ENCODE measurements around the gene OAF. TPM values are rescaled to one million over a fixed set of nuclear protein-coding genes. Genes with fewer than 3 reads are reported as not detected.

The OAF gene
- total RNA-seq, 1 donor from 2014 or later = 40.2 TPM

DNA sequence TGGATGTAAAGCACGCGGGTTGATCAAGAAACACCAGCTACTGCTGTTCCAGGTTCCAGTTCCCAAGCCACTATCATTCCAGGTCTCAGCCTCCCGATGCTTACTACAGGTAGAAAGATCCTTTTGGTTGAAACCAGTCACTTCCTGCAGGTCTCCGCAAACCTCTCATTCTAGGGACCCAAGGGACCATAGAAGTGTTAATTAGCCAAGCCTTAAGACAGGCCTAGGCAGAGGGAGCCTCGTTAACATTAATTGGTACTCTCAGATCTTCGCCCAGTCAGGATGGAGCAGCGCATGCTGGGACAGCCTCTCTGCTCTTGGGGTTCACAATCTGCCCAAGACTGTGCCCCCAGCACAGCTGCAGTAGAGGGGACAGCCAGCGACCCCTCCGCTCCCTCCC is 11.2 kb upstream of the OAF start:
- Mint-ChIP-seq H3K27me3 (ENCODE audit: low read depth) (peaks cover 8% of the 10 kb centered on the region), H3K4me1 (peaks cover 45% of the 10 kb centered on the region), H3K36me3 (ENCODE audit: low read depth) (no peaks in the 10 kb centered on the region), H3K27ac (ENCODE audit: unreplicated experiment) (no peak overlapping the region), H3K4me3 (no peak overlapping the region), H3K9me3 (no peaks in the 10 kb centered on the region)
- no peak for DNase-seq (ENCODE audit: low read depth, low spot score)
- TF ChIP-seq, protein P1, sequence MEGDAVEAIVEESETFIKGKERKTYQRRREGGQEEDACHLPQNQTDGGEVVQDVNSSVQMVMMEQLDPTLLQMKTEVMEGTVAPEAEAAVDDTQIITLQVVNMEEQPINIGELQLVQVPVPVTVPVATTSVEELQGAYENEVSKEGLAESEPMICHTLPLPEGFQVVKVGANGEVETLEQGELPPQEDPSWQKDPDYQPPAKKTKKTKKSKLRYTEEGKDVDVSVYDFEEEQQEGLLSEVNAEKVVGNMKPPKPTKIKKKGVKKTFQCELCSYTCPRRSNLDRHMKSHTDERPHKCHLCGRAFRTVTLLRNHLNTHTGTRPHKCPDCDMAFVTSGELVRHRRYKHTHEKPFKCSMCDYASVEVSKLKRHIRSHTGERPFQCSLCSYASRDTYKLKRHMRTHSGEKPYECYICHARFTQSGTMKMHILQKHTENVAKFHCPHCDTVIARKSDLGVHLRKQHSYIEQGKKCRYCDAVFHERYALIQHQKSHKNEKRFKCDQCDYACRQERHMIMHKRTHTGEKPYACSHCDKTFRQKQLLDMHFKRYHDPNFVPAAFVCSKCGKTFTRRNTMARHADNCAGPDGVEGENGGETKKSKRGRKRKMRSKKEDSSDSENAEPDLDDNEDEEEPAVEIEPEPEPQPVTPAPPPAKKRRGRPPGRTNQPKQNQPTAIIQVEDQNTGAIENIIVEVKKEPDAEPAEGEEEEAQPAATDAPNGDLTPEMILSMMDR (conservative IDR thresholded peaks at IDR 0.05) = no peak

DNA sequence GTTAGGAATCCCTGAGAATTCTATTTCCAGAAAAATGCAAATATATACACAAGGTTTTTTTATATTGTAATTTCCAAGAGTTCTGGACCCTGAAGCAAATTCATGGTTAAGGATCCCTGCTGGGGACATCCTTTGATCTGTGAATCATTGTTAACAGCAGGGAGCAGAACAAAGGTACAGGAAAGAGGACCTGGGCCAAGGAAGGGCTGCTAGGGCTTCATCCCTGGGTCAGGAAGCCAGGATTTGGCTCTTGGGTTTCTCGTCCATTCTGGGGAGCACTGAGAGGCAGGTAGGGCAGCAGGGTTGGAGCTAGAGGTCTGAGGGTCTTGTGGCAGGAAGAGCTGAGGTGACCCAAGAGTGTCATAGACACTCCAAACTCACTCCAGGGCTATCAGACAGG is 10.2 kb upstream of the OAF start:
- H3K27ac Mint-ChIP-seq (ENCODE audit: unreplicated experiment) = no peak overlapping the region

DNA sequence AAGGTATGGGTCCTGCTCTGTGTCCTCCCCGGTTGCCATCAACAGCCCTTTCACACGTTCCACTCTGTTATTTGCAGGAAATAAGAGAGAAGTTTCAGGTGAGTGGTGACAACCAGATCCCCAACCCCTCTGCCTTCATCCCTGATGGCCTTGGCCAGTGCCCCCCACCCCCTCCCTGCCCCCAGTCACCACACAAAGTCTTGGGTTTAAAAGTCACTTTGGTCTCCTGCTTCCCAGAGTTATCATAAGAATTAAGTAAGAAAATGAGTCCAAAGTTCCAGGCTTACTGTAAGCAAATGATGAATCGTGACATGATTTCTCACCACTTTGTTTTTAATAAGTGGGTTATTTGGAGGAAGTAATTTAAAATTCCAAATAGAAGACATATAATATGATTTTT is 9.2 kb upstream of the OAF start:
- TF ChIP-seq, protein P1 (conservative IDR thresholded peaks at IDR 0.05) = no peak
- no peaks in the 10 kb centered on the region for H3K9me3 Mint-ChIP-seq
- H3K4me3 Mint-ChIP-seq = no peak overlapping the region
- no peak overlapping the region for H3K27ac Mint-ChIP-seq (ENCODE audit: unreplicated experiment)
- H3K4me1 Mint-ChIP-seq = peaks cover 34% of the 10 kb centered on the region
- no peak for DNase-seq (ENCODE audit: low read depth, low spot score)
- H3K27me3 Mint-ChIP-seq (ENCODE audit: low read depth) = peaks cover 5% of the 10 kb centered on the region
- H3K36me3 Mint-ChIP-seq (ENCODE audit: low read depth) = no peaks in the 10 kb centered on the region

More for the DNA sequence above, 10.2 kb upstream of the OAF start:
- H3K27me3 Mint-ChIP-seq (ENCODE audit: low read depth) = peaks cover 6% of the 10 kb centered on the region
- no peaks in the 10 kb centered on the region for H3K36me3 Mint-ChIP-seq (ENCODE audit: low read depth)
- H3K4me1 Mint-ChIP-seq = peaks cover 39% of the 10 kb centered on the region
- no peak overlapping the region for H3K4me3 Mint-ChIP-seq
- TF ChIP-seq, protein P1 (conservative IDR thresholded peaks at IDR 0.05) = no peak
- no peaks in the 10 kb centered on the region for H3K9me3 Mint-ChIP-seq
- DNase-seq (ENCODE audit: low read depth, low spot score) = no peak

DNA sequence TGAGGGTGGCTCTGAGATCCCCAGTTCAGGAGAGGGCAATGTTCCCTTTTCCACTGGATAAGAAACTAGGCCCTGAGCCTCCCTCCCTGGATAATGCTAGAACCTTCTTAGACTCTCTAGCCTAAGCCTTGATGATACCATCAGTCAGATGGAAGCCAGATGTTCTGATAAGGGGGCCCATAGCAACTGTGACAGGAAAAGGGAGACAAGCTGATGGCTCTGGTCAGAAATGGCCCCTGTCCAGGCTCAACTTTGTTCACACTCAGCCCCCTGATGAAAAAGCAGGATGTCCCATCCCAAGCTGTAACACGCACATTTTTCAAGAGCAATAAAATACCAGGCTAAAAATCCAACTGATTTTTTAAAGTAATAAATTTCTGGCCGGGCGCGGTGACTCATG is 7.2 kb upstream of the OAF start:
- Mint-ChIP-seq H3K9me3 (no peaks in the 10 kb centered on the region), H3K4me3 (no peak overlapping the region), H3K4me1 (peaks cover 34% of the 10 kb centered on the region), H3K27ac (ENCODE audit: unreplicated experiment) (no peak overlapping the region), H3K27me3 (ENCODE audit: low read depth) (peaks cover 2% of the 10 kb centered on the region), H3K36me3 (ENCODE audit: low read depth) (no peaks in the 10 kb centered on the region)
- TF ChIP-seq, protein P1 (conservative IDR thresholded peaks at IDR 0.05) = no peak
- DNase-seq (ENCODE audit: low read depth, low spot score) = no peak

DNA sequence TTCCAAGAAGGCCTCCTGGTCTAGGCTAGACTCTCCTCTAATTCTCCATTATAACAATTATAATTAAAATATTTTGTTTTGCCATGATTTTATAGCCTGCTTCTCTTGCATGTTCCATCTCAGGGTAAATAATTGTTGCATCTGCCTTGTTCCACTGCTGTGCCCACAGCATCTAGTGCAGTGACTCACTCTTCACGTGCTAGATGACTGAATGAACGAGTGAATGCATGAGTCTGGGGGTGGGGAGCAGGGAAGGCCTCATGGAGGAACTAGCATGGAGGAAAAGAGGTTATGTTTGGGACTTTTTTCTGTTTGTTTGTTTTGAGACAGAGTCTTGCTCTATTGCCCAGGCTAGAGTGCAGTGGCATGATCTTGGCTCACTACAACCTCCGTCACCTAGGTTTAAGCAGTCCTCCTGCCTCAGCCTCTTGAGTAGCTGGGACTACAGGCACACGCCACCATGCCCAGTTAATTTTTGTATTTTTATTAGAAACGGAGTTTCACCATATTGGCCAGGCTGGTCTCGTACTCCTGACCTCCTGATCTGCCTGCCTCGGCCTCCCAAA is 5.2 kb upstream of the OAF start:
- H3K27ac Mint-ChIP-seq (ENCODE audit: unreplicated experiment) = no peak overlapping the region
- H3K4me3 Mint-ChIP-seq = no peak overlapping the region
- no peaks in the 10 kb centered on the region for H3K27me3 Mint-ChIP-seq (ENCODE audit: low read depth)
- no peaks in the 10 kb centered on the region for H3K9me3 Mint-ChIP-seq
- DNase-seq (ENCODE audit: low read depth, low spot score) = no peak
- TF ChIP-seq, protein P1 (conservative IDR thresholded peaks at IDR 0.05) = no peak
- no peaks in the 10 kb centered on the region for H3K36me3 Mint-ChIP-seq (ENCODE audit: low read depth)
- H3K4me1 Mint-ChIP-seq = peaks cover 46% of the 10 kb centered on the region

Data from neural crest cell (in vitro differentiated cells).